HuH-7 (cell line): ENCODE measurements around the gene FZD2.

ENCODE experiments used
- DNase-seq: peaks from one replicate; pipeline ENCODE4 v3.0.0; 2011; ENCODE audit warnings: low spot score

Gene FZD2

DNA sequence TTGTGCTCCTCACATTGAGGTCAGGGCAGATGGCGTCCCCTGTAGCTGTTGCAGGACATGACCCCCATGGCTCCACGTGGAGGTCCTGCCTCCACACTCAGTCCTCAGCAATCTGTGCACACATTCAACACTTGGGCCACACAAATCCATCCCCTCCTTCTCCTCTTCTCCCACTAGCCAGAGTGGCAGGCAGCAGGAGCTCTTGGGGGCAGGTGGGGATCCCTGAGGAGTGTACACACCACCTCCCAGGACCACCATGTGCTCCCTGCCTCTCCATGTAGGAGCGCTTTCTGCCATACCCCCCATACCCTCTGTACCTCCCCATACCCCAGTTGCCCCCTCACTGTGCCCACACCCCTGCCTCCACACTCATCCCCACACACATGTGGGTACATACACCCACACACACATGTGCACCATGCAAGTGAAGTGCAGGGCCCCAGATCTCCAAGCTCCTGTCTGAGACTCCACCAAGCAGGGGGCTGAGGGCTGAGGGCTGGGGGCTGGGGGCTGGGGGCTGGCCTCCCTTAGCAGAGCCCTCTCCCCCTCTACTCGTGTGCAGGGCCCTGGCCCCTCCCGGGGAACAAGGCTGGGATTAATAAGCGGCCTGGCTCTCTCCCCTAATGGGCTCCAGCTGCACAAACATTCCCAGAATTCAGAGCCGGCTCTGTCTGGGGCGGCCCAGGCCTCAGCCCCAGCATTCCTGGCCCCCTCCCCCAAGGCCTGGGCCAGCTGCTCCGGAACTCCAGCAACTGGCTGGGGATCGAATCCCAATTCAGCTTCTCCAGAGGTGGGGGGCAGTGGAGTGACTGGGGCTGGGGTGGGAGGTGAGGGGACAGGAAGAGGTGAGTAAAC lies 50.8 kb downstream of the FZD2 start:
- no peak for DNase-seq

DNA sequence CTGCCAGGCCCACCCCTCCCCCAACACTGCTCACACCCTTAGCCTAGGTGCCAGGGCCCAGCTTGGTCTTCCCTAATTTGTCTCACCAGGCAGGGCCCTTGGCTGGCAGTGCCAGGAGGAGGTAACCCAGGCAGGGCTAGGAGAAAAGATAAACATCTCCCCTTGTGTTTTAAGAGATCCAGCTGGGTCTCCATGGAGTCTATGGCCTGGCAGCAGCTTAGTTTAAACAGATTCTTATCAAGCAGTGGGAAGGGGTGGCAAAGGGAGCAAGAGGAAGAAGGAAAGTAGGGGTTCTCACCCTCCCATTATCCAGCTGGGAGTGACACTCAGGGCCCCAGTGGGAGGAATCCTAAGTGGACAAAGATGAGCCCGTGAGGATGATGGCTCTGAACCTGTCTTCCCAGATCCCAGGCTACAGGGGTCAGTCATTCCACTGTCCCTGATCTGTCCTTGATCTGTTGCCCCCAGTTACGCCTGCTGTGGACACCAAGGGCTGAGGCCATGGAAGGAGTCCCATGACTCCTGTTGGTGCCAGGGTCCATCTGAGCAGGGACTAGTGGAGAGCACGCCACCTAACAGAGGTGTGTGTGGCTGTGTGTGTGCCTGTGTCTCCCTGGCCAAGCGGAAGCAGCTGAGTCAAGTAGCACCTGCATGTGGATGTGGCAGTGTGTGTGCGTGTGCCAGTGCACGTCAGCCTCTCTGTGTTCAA lies 51.6 kb downstream of the FZD2 start:
- no peak for DNase-seq

DNA sequence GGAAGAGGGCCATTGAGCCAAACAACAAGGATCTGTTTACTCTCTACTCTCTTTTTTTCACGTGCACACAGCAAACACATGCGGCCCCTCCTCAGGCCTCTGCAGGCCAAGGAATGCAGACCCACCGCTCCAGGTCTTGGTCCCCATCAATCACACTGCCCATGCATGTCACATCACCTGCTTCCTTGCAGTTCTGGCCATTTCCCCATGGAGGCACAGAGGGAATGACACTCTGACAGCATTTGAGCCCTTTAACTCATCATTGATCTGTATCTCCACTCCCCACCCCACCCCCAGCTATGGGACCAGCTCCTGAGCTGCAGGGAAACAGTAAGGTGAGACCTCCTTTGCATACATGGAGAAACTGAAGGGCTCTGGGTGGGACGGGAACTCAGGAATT lies 53.0 kb downstream of the FZD2 start:
- no peak for DNase-seq
